Bronchial epithelial cell (primary cell): Measurements from ENCODE around the gene PSMD14. TPM values are rescaled to one million over a fixed set of nuclear protein-coding genes. Genes with fewer than 3 reads are reported as not detected.
A peak's percentile ranks its signal among the peaks of the same experiment; 100 is the strongest.

Experiments
- DNase-seq: peaks from one replicate; pipeline ENCODE4 v3.0.0-alpha.2; 2010; ENCODE audit warnings: low read depth
- FAIRE-seq: peaks from 2 replicates; lab custom pipeline; 2011; peaks lifted over from hg19 to GRCh38; lab: Jason Lieb, UNC
- H3K27me3 ChIP-seq: 2 replicates; pipeline ENCODE4 v1.5.1; 2011; ENCODE audit warnings: low read length; ENCODE audit not compliant: control insufficient read depth, insufficient read depth
- H3K36me3 ChIP-seq: 2 replicates; pipeline ENCODE4 v1.5.1; 2011; ENCODE audit warnings: low read length; ENCODE audit not compliant: control insufficient read depth, insufficient read depth
- H3K4me3 ChIP-seq: 2 replicates; pipeline ENCODE4 v1.5.1; 2011; ENCODE audit warnings: mild to moderate bottlenecking, low read depth, low read length, control low read depth
- total RNA-seq: library from RNA; depleted of rRNA; stranded (reverse); fragments of >200 nt; gene quantifications from 2 replicates; pipeline ENCODE4 v1.2.1, GENCODE V29; 2014
- TF ChIP-seq, protein P1 (sequence below): IDR thresholded peaks from 2 replicates; pipeline ENCODE4 v1.5.1; 2011; ENCODE audit warnings: mild to moderate bottlenecking, moderate library complexity, low read length, control low read depth, inconsistent platforms; ENCODE audit not compliant: insufficient read depth, severe bottlenecking

Gene PSMD14
- total RNA-seq, 1 donor from 2014 or later, result 156 TPM

GRCh38 chr2:161384864-161385263, 76.6 kb downstream of the PSMD14 start:
- FAIRE-seq, result no peak
- H3K27me3 ChIP-seq, result no peaks in the 10 kb centered on the region
- TF ChIP-seq, protein P1, sequence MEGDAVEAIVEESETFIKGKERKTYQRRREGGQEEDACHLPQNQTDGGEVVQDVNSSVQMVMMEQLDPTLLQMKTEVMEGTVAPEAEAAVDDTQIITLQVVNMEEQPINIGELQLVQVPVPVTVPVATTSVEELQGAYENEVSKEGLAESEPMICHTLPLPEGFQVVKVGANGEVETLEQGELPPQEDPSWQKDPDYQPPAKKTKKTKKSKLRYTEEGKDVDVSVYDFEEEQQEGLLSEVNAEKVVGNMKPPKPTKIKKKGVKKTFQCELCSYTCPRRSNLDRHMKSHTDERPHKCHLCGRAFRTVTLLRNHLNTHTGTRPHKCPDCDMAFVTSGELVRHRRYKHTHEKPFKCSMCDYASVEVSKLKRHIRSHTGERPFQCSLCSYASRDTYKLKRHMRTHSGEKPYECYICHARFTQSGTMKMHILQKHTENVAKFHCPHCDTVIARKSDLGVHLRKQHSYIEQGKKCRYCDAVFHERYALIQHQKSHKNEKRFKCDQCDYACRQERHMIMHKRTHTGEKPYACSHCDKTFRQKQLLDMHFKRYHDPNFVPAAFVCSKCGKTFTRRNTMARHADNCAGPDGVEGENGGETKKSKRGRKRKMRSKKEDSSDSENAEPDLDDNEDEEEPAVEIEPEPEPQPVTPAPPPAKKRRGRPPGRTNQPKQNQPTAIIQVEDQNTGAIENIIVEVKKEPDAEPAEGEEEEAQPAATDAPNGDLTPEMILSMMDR, result no peak
- no peak overlapping the region for H3K4me3 ChIP-seq
- no peak for DNase-seq
- no peaks in the 10 kb centered on the region for H3K36me3 ChIP-seq

DNA sequence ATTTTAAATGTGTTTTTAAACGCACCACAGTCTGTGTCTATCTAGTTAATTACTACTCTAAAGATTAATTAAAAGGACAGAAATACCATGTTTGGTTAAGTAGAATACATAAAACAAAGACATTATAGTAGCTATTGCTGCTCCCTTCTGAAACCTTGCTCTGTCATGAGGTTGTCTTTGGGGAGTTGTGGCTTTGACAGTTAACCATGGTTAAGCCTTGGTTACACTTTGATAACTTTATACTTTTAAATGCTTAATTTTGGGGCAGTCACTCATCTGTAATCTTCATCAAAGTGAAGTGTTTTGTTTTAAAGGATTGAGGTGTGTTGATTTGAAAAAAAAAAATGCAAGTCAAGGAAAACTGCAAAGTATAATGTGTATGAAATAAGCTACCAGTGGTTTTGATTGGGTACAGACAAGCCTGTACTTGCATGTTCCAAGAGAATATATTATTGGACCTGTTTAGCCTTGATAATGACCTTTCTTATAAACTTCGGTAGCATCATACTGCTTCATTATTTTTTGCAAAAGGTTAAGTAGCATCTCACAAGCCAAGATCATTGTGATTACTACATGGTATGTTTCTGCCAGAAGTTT, 78.1 kb downstream of the PSMD14 start:
- TF ChIP-seq, protein P1, result no peak
- no peaks in the 10 kb centered on the region for H3K27me3 ChIP-seq
- DNase-seq, result peak; percentile 8
- H3K4me3 ChIP-seq, result no peak overlapping the region
- H3K36me3 ChIP-seq, result no peaks in the 10 kb centered on the region
- no peak for FAIRE-seq

DNA sequence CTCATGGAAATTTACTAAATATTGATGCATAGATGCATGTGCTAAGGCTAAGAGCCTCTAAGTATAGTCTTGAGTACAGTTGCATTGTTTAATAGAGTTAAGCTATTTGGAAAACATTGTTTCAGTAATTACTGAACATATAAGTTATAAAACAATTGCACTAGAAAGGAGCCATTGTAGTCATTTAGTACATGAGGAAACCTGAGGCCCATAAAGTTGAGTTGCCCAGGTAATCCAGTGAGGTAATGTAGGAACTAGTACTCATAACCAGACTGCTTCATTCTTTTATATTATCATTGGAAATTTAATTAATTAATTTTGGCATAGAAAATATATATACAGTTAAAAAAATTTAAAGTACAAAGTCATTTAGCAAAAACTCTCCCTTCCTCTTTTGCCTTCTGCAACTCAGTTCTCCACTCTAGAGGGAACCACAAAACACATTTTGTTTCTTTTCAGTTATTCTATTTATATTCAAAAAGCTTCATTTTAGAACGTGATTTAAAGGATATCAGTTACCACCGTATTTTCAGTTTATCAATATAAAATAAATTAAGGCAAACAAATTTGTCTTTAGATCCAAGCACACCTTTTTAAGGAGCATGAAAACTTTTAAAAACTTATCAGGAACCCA, 80.0 kb downstream of the PSMD14 start:
- H3K27me3 ChIP-seq, result no peaks in the 10 kb centered on the region
- TF ChIP-seq, protein P1, result no peak
- no peak overlapping the region for H3K4me3 ChIP-seq
- FAIRE-seq (no peak), DNase-seq (no peak)
- no peaks in the 10 kb centered on the region for H3K36me3 ChIP-seq

- TF ChIP-seq, protein P1, result no peak
- DNase-seq, result no peak
- FAIRE-seq, result no peak
- Histone ChIP-seq H3K4me3 (no peak overlapping the region), H3K36me3 (peaks cover 2% of the 10 kb centered on the region), H3K27me3 (no peaks in the 10 kb centered on the region)
Observed at GRCh38 chr2:161391737-161392506, 83.7 kb downstream of the PSMD14 start.

DNA sequence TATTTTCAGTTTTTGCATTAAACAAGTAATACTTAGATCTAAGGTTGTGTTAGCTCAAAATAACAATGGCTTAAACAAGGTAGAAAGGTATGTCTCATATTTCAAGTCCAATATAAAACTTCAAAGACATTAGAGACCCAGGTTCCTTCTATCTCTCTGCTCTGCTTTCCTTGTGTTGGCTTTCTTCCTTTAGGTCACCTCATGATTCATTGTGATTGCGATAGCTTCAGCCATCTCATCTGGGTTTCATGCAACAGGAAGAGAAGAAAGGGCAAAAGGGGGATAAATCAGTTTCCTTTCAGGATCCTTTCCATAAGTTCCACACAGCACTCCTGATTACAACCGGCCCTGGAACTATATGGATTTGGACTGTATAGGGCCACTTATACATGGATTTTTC, 91.9 kb downstream of the PSMD14 start:
- peaks cover 5% of the 10 kb centered on the region for H3K36me3 ChIP-seq
- H3K4me3 ChIP-seq, result no peak overlapping the region
- TF ChIP-seq, protein P1, result no peak
- DNase-seq (peak; percentile 52), FAIRE-seq (no peak)
- no peaks in the 10 kb centered on the region for H3K27me3 ChIP-seq
